GM21367 (cell line): ENCODE measurements around the gene ST8SIA4.

Experiments
- ATAC-seq: cut with Tn5 transposase; IDR thresholded peaks from one replicate; pipeline ENCODE4 v1.9.1; 2021; ENCODE audit not compliant: unreplicated experiment

ST8SIA4 gene

DNA sequence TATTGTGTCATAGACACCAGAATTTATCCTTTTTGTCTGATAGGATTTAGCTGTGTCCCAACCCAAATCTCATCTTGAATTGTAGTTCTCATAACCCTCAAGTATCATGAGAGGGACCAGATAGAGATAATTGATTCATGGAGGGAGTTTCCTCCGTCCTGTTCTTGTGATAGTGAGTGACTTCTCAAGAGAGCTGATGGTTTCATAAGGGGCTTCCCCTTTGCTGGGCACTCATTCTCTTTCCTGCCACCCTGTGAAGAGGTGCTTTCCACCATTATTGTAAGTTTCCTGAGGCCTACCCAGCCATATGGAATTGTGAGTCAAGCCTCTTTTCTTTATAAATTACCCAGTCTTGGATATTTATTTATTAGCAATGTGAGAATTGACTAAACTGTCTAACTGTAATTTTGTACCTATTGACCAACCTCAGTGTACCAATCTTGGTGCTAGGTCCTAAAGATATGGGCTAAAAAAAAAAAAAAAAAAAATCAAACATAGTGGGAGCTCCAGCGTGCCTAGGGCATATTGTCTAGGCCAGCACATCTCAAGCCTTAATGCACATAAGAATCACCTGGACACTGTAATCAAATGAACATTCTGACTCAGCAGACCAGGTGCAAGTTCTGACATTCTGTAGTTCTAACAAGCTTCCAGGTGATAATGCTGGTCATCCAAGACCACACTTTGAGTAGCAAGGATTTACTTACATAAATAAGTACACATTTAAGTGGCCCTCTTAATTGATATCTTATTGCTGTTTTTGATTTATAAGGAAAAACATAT, 30.5 kb downstream of the ST8SIA4 start:
- no peak for ATAC-seq

DNA sequence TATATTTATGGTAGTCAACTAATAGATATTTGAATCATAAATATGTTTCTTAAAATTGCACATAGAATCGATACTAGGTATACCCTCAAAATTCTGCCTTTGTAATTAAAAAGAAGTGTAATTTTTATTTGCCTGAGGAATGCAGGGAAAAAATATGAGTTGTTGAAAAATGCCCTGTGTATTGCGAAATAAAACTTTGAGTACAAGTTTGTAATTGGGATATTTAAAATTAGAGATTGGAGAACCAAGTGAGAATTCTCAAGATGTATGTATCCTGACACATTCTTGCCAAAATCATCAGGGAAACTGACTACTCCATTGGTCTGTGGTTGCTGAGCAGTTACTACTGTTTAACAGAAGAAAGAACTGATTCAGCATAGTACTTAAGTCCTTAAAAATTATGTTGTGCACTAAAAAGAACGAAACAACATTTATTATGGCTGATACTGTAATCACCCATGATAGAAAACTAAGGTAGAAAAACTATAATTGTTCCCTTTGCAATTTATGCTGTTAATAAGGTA, 36.0 kb downstream of the ST8SIA4 start:
- ATAC-seq: no peak

DNA sequence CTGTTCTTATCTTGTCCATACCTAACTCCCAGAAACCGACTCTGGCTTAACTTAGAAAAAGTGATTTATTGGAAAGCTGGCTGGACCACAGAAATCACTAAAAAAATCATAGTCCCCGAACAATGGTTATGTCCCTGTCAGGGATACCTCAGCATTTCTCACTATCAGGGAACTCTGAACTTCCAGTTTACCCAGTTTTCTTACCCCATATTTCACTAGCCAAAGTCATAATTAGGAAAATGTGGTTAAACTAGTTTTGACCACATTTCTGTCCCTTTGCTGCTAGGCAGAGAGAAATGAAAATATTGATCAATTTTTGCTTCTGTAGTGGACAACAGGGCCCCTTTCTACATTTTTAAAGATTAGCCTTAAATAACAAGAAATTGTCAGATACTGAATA, 38.2 kb downstream of the ST8SIA4 start:
- ATAC-seq: no peak

DNA sequence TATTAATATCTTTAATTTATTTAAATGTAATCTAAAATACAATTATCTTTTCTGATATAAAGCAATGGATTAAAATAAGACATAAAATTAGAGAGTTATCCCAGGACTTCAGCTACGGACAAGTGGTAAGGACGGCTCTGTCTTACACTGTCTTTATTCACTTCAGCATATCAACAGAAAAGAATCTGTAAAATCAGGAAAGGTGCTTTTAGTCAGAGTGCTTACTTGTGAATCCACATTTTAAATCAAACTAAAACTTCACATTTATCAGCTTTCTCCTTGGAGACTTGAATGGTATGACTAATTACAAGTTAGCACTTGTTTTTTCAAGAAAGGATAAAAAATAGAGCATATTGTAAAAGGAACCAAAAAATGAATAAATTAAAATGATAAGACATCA, 39.3 kb downstream of the ST8SIA4 start:
- ATAC-seq: no peak

DNA sequence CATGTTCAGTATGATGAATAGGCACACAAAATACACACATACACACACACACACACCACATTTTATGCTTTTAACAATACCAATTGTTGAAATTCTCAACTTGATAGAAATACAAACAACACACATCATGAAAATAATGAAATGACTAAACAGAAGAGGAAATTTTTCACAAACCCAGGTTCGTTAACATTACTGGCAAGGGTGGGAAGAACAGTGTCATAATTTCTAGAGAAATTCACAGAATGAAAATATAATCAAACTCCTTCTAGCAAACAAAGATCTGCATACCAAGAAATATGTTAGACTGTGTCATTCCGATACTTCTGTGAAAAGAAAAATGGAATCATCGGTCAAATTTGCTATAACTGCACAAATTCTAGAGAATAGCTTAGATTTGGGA, 41.9 kb downstream of the ST8SIA4 start:
- ATAC-seq: no peak

DNA sequence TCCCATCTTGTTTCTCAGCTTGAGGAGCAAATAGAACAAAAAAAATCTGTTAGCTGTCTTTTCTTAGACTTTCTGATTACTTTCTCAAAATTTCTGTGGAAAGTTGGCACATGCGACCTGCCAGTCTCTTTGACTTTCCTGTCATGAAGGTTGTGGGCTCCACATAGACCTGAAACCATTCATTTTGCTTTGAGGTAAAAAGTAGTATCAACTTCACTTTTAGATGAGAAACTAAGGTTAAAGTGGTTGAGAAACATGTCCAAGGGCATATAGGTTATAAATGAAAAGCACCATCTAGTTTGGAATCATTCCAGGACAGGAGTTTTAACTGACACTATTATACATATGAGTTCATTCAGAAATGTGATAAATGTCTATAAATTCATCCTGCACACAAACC, 42.7 kb downstream of the ST8SIA4 start:
- ATAC-seq: peak; percentile 48

DNA sequence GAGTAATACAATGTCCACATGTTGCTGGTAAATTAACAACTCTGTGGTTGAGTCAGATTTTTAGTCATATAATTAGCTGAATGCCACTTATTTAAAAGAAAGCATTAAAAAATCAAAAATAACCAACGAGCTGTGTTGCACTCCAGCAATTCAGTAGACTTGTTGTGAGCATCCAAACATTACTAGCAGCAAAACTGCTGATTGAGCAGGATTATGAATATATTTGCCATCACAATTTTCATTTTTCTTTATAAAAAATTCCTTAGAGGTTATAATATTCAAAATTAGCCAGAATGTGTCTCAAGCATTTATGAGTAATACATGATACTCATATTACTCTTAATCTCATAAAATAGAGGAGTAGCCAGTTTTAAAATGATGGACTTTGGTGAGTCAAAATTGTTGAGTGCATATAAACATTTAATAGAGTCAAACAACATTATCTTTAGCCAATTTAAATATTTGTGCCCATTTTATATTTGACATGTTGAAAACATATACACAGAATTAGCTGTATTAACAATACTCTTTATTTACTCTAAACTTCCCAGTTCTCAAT, 44.0 kb downstream of the ST8SIA4 start:
- no peak for ATAC-seq

DNA sequence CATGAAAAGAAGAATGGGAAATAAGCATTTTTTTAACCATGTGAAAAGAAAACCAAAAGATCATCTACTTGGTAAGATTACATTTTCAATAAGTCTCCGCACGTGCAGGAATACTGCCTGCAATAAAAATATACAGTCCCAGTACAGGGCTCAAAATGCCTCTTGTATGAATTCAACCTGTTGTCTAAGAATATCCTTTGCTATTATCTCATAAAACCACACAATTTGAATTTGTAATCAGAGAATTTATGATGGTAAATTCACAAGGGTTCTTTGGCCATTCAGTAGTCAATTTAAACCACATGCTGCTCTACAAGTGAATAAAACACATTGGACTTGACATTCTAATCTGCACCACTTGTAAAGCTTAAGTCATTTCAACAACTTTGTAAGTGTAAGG, 46.6 kb downstream of the ST8SIA4 start:
- no peak for ATAC-seq

DNA sequence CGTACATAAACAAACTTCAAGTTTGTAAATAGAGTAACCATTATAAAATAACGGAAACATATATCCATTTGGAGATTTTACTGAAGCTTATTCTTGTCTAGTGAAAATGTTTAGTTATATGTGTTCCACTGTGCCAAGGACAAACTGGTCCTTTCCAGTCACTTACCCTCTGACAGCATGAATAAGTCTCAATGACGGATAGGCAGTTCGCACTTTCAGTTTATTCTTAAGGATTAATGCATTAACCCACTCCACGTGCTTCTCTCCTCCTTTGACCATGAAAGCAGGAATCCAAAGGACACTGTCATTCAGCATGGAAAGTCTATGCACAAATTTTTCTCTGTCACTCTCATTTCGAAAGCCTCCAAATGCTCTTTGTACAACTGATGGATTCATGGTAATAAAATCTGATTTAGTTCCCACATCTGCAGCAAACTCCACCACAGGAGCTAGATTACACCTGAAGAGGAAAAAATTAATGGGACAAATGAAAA, 47.1 kb downstream of the ST8SIA4 start:
- ATAC-seq: no peak

DNA sequence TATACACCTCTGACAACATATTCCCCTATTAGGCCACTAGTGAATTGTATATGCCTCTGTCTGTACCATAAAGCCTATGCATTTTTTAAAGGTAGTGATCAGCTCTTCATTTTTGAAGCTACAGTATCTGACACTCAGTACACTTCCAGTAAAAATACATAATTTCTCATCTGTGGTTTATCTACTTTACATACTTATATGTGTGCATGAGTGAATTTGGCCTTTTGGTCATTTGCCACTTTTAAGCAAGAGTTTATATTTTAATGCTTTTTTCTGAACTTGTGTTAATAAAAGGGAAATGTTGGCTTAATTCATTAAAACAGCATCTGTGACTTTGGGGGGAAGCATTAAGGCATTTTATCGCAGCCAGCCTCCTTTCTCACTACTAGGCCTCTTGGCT, 47.8 kb downstream of the ST8SIA4 start:
- ATAC-seq: no peak

DNA sequence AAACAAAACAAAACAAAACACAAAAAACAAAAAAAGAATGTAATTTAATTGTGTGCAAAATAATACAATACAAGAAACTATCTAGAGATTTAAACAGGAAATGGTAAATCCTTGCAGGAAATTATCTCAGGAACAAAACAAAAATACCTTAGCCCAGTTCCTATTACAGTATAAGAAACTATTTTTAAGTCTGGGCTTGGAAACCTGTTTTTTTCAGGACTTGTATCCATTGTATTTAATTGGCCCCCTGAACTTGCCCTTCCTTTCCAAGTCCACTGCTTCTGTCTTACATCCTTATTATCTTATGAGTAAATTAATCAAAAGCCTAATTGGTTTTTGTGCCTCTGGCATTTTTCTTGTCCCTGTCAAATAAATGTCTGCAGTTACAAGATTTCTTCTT, 48.5 kb downstream of the ST8SIA4 start:
- ATAC-seq: no peak

DNA sequence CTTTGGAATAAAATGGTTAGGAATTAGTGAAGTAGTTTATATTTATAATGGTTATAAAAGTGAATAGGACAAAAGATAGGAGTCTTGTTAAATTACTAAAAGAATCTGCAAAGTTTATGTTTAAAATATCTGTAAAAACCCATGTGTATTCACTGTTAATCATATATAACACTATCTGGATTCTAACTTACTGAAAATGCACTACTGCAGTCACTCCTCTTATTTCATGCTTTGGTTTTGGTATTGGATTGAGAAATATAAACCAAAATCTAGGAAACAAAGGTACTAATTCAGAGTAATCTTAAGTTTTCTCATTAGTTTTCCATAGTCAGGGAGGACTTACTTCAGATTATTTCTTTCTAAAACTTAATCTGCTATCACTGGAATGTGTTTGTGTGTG, 49.5 kb downstream of the ST8SIA4 start:
- no peak for ATAC-seq

DNA sequence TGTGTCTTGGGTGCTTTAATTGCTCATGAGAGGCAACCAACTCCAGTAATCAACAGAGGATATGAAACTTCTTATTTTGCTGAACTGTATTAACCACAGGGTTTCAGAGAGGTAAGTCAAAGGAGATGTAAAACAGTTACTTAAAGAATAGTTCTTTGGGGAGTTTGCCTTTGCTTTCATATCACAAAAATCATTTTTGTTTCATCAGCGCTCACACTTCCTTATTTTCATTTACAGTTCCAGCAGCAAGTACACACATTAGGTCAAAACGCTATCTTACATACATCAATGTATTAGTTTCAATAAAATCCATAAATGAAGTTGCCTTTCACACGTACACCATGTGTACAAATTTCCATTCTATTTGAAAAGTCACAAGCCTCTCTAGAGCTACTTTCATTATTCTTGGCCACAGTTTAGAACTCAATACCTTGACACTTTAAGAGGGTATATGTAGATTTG, 50.1 kb downstream of the ST8SIA4 start:
- ATAC-seq: peak; percentile 94

DNA sequence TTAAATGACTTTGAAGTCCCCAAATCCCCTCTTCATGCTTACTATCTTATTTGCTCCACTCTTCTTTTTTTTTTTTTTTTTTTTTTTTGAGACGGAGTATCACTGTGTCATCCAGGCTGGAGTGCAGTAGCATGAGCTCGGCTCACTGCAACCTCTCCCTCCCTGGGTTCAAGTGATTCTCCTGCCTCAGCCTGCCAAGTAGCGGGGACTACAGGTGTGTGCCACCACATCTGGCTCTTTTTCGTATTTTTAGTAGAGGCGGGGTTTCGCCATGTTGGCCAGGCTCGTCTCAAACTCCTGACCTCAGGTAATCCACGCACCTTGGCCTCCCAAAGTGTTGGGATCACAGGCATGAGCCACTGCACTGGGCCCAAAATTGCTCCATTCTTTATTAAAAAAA, 51.0 kb downstream of the ST8SIA4 start:
- ATAC-seq: no peak

DNA sequence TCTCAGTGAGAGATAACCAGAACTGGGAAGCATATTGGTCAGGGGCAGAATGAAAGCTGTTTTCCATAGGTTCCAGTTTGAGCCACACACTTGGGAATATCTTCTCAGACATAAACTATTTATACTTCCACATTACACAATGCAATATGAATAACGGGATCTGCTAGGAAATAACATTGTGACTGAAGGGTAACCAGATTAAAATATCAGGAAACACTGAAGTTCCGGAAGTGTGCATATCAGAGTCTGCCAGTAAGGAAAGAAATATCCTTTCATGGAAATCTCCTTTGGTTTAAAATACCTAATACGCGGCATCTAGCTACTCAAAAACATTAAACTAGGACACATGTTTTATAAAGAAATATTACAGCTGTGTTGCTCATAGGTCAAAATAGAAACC, 56.3 kb downstream of the ST8SIA4 start:
- no peak for ATAC-seq

DNA sequence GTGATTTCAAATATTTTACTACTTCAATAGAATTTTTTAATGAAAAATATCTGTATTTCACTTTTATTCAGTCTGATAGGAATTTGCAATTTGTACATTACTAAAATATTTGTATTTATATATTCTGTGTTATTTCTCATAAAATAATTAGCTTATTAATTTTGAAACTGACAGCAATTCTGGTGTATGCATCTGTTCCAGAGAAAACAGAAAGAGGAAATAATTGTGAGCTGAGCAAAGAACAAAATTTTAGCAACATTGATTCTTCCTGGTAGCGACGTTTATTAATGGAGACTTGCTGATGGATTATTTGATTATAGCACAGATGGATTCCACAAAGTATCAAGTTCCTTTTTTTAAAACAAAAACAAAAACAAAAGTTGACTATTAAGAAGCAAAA, 61.0 kb downstream of the ST8SIA4 start:
- no peak for ATAC-seq

DNA sequence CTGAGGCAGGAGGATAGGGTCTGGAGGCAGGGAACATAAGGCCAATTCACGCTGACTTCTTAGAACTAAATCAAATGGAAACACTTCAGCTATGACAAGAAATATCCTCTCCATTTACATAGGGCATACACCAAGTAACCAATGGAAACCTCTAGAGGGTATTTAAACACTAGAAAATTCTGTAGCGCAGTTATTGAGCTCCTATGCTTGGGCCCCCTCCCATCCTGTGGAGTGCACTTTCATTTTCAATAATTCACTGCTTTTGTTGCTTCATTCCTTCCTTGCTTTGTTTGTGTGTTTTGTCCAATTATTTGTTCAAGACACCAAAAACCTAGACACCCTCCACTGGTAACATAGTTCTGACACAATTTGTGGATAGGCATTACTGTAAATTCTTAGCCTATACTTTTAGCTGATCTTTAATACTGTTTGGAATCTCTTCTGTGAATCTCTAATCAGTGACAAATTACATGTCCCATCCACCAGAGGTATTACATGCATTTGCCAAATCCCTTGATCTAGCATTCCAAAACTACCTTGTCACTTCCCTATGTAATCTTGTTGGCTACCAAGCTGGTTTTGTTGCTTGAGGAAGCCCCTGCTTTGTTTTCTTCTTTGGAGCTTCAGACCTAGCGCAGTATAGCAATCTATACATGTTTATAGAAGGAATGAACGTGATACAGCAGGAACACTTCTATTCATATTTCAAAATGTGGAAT, 61.6 kb downstream of the ST8SIA4 start:
- ATAC-seq: peak; percentile 38

DNA sequence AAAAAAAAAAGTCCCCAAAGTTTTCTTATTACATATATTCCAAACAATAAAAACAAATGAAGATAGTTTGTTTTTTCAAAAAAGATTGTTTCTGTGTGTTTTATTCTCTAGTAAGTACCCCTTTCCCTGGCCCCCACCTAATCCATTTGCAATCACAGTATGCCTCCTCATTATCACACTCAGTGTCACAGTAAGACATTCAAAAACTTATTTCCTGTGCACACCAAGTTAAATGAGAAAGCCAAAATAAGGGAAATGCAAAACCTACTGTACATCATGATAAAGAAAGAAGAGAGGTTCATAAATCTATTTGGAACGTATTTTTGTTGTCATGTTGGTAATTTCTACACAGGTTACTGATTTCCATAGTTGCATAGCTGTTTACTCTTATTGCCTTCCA, 62.3 kb downstream of the ST8SIA4 start:
- no peak for ATAC-seq

DNA sequence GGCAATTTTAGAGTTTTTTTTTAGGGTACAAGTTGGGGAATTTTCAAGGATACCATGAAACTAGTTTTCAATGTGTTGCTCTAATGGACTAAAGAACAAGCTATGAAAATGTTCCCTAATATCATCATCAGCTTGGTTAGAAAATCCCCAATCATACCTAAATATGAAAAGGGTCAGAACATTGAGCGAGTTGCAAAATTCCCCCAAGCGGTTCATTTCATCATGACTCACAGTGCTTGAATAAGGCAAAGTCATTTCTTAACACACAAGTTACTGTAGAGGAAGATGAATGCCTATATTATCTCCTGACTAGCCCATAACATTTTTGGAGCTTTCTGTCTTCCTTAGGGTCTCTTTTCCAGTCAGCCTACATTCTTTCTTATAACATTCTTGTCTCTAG, 62.7 kb downstream of the ST8SIA4 start:
- ATAC-seq: peak; percentile 52

DNA sequence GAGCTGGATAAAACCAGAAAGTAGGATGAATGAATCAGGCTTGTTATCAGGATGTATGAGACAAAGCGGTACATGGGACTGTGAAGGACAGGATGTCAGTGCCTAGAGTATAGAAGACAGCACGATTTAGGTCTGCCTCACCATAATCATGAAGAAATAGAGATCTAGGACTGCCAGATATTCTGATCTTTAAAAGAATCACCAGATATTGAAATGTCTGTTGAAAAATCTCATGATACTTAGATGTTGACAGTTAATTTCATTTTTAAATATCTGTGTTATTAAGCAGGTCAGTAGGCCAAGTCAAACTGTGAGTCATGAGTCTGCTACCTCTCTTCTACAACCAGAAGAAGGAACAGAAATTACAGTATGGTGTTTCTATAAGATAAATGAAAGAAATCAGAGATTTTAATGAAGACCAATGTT, 65.0 kb downstream of the ST8SIA4 start:
- ATAC-seq: peak; percentile 35

DNA sequence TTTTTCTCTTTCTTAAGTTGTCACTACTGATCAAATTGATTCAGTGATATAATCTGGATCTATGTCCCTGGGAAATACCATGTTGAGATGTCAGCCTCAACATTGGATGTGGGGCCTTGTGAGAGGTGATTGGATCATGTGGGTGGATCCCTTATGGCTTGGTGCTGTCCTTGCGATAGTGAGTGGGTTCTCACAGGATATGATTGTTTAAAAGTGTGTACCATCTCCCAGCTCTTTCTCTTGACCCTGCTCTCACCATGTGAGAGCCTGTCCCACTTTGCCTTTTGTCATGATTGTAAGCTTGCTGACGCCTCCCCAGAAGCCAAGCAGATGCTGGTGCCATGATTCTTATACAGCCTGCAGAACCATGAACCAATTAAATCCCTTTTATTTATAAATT, 68.6 kb downstream of the ST8SIA4 start:
- no peak for ATAC-seq
